Measurements from ENCODE around the gene ATRN. TPM values are rescaled to one million over a fixed set of nuclear protein-coding genes. Genes with fewer than 3 reads are reported as not detected.

The ATRN gene
- total RNA-seq, 1 experiment from 2014 or later = 19.9 TPM

DNA sequence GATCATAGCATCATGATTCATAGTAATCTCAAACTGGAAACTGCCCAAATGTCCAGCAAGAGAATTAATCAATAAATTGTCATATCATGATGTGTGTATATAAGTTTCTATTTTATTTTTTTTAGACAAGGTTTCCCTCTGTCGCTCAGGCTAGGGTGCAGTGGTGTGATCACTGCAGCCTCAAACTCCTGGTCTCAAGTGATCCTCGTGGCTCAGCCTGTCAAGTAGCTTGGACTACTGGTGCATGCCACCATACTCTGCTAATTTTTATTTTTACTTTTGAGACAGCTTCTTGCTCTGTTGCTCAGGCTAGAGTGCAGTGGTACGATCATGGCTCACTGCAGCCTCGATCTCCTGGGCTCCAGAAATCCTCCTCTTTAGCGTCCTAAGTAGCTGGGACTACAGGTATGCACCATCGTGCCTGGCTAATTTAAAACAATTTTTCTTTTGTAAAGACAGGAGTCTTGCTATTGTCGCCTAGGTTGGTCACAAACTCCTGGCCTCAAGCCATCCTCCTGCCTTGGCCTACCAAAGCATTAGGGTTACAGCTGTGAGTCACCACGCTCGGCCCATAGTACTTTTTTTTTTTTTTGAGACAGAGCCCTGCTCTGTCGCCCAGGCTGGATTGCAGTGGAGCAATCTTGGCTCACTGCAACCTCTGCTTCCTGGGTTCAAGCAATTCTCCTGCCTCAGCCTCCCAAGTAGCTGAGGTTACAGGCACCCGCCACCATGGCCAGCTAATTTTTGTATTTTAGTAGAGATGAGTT, 8.7 kb upstream of the ATRN start (continued):
- TF ChIP-seq, protein P1, sequence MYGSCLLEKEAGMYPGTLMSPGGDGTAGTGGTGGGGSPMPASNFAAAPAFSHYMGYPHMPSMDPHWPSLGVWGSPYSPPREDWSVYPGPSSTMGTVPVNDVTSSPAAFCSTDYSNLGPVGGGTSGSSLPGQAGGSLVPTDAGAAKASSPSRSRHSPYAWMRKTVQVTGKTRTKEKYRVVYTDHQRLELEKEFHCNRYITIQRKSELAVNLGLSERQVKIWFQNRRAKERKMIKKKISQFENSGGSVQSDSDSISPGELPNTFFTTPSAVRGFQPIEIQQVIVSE (CRISPR knock-in tag; IDR thresholded peaks at IDR 0.05; ENCODE audit: borderline replicate concordance) = no peak
- TF ChIP-seq FOXJ3 (CRISPR knock-in tag; IDR thresholded peaks at IDR 0.05; ENCODE audit: borderline replicate concordance) = no peak
- no peak for TF ChIP-seq SMAD4 (CRISPR knock-in tag; IDR thresholded peaks at IDR 0.05)
- TF ChIP-seq, protein P2, sequence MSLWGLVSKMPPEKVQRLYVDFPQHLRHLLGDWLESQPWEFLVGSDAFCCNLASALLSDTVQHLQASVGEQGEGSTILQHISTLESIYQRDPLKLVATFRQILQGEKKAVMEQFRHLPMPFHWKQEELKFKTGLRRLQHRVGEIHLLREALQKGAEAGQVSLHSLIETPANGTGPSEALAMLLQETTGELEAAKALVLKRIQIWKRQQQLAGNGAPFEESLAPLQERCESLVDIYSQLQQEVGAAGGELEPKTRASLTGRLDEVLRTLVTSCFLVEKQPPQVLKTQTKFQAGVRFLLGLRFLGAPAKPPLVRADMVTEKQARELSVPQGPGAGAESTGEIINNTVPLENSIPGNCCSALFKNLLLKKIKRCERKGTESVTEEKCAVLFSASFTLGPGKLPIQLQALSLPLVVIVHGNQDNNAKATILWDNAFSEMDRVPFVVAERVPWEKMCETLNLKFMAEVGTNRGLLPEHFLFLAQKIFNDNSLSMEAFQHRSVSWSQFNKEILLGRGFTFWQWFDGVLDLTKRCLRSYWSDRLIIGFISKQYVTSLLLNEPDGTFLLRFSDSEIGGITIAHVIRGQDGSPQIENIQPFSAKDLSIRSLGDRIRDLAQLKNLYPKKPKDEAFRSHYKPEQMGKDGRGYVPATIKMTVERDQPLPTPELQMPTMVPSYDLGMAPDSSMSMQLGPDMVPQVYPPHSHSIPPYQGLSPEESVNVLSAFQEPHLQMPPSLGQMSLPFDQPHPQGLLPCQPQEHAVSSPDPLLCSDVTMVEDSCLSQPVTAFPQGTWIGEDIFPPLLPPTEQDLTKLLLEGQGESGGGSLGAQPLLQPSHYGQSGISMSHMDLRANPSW (CRISPR knock-in tag; conservative IDR thresholded peaks at IDR 0.05; ENCODE audit: low read depth) = no peak
- TF ChIP-seq, protein P3, sequence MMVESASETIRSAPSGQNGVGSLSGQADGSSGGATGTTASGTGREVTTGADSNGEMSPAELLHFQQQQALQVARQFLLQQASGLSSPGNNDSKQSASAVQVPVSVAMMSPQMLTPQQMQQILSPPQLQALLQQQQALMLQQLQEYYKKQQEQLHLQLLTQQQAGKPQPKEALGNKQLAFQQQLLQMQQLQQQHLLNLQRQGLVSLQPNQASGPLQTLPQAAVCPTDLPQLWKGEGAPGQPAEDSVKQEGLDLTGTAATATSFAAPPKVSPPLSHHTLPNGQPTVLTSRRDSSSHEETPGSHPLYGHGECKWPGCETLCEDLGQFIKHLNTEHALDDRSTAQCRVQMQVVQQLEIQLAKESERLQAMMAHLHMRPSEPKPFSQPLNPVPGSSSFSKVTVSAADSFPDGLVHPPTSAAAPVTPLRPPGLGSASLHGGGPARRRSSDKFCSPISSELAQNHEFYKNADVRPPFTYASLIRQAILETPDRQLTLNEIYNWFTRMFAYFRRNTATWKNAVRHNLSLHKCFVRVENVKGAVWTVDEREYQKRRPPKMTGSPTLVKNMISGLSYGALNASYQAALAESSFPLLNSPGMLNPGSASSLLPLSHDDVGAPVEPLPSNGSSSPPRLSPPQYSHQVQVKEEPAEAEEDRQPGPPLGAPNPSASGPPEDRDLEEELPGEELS (CRISPR knock-in tag; IDR thresholded peaks at IDR 0.05) = no peak
- TF ChIP-seq NFYB (CRISPR knock-in tag; conservative IDR thresholded peaks at IDR 0.05; ENCODE audit: low read depth) = no peak
- no peak for TF ChIP-seq OVOL2 (CRISPR knock-in tag; IDR thresholded peaks at IDR 0.05; ENCODE audit: borderline replicate concordance)
- no peak for TF ChIP-seq ZNF219 (CRISPR knock-in tag; IDR thresholded peaks at IDR 0.05; ENCODE audit: borderline replicate concordance)

DNA sequence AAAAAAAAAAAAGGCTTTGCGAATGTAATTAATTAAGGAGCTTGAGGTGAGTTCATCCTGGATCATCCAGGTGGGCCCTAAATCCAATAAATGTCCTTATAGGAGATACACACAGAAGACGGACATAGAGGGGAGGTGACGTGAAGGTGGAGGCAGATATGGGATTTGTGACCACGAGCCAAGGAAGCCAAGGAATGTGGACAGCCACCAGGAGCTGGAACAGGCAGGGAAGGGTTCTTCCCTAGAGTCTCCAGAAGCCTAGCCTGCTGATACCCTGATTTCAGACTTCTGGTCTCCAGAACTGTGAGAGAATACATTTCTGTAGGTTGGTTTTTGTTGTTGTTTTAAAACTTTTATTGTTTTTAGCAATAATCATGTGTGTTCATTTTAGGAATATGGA, 6.7 kb upstream of the ATRN start:
- Mint-ChIP-seq H3K4me1 (peaks cover 7% of the 10 kb centered on the region), H3K27ac (no peak overlapping the region), H3K27me3 (ENCODE audit: low read depth) (peaks cover 35% of the 10 kb centered on the region), H3K4me3 (no peak overlapping the region), H3K9me3 (no peaks in the 10 kb centered on the region), H3K36me3 (no peaks in the 10 kb centered on the region)
- ATAC-seq = no peak
- ChIA-PET CTCF (interaction anchor here (0.6 kb wide), 1 partner anchor 608 kb away, joined by 4 read pairs; no protein-coding TSS in a partner anchor), POLR2A (interaction anchor here (0.6 kb wide), 1 partner anchor 190 kb away, joined by 3 read pairs; no protein-coding TSS in a partner anchor)
- DNase-seq (ENCODE audit: low spot score) = no peak
- TF ChIP-seq PRDM15 (CRISPR knock-in tag; IDR thresholded peaks at IDR 0.05) = no peak
- no peak for TF ChIP-seq KAT7 (CRISPR knock-in tag; IDR thresholded peaks at IDR 0.05; ENCODE audit: borderline replicate concordance)
- TF ChIP-seq, protein P4, sequence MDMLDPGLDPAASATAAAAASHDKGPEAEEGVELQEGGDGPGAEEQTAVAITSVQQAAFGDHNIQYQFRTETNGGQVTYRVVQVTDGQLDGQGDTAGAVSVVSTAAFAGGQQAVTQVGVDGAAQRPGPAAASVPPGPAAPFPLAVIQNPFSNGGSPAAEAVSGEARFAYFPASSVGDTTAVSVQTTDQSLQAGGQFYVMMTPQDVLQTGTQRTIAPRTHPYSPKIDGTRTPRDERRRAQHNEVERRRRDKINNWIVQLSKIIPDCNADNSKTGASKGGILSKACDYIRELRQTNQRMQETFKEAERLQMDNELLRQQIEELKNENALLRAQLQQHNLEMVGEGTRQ (CRISPR knock-in tag; IDR thresholded peaks at IDR 0.05) = no peak
- TF ChIP-seq MXD4 (CRISPR knock-in tag; IDR thresholded peaks at IDR 0.05; ENCODE audit: borderline replicate concordance) = no peak
- TF ChIP-seq GRHL2 (CRISPR knock-in tag; IDR thresholded peaks at IDR 0.05; ENCODE audit: insufficient replicate concordance, severe bottlenecking) = no peak
- TF ChIP-seq, protein P5, sequence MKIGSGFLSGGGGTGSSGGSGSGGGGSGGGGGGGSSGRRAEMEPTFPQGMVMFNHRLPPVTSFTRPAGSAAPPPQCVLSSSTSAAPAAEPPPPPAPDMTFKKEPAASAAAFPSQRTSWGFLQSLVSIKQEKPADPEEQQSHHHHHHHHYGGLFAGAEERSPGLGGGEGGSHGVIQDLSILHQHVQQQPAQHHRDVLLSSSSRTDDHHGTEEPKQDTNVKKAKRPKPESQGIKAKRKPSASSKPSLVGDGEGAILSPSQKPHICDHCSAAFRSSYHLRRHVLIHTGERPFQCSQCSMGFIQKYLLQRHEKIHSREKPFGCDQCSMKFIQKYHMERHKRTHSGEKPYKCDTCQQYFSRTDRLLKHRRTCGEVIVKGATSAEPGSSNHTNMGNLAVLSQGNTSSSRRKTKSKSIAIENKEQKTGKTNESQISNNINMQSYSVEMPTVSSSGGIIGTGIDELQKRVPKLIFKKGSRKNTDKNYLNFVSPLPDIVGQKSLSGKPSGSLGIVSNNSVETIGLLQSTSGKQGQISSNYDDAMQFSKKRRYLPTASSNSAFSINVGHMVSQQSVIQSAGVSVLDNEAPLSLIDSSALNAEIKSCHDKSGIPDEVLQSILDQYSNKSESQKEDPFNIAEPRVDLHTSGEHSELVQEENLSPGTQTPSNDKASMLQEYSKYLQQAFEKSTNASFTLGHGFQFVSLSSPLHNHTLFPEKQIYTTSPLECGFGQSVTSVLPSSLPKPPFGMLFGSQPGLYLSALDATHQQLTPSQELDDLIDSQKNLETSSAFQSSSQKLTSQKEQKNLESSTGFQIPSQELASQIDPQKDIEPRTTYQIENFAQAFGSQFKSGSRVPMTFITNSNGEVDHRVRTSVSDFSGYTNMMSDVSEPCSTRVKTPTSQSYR (CRISPR knock-in tag; IDR thresholded peaks at IDR 0.05) = no peak
- no peak for TF ChIP-seq RORB (CRISPR knock-in tag; IDR thresholded peaks at IDR 0.05)
- TF ChIP-seq, protein P3 (CRISPR knock-in tag; IDR thresholded peaks at IDR 0.05) = no peak
- no peak for TF ChIP-seq ERG (CRISPR knock-in tag; IDR thresholded peaks at IDR 0.05)
- TF ChIP-seq MYBL2 (CRISPR knock-in tag; IDR thresholded peaks at IDR 0.05) = no peak
- no peak for TF ChIP-seq ETV6 (CRISPR knock-in tag; IDR thresholded peaks at IDR 0.05)
